CD4-positive, alpha-beta memory T cell (primary cell): ENCODE data around the gene LCP1. TPM values are rescaled to one million over a fixed set of nuclear protein-coding genes. Genes with fewer than 3 reads are reported as not detected.

Experiments
- CTCF ChIA-PET: fragments of 350-600 bp; sonication (Branson Sonifier 250); formaldehyde crosslinking; loops from one replicate; lab custom pipeline; 2021; ENCODE audit warnings: inconsistent platforms; ENCODE audit not compliant: partially characterized antibody; lab: Charles Lee
- POLR2A ChIA-PET: fragments of 350-600 bp; sonication (Branson Sonifier 250); formaldehyde crosslinking; loops from one replicate; lab custom pipeline; 2021; ENCODE audit not compliant: partially characterized antibody; lab: Charles Lee
- DNase-seq, 5 donors: peaks; one replicate each; pipeline versions ENCODE4 v3.0.0 to v3.0.0-alpha.2; 2020 to 2022; ENCODE audit warnings: mixed read lengths in 1 of 5
- H3K27ac ChIP-seq: one replicate; pipeline ENCODE4 v1.7.0; 2013; ENCODE audit warnings: low read depth, low read length
- H3K27me3 ChIP-seq: 2 replicates; pipeline ENCODE4 v1.7.0; 2013; ENCODE audit warnings: mild to moderate bottlenecking, low read length, moderate library complexity; ENCODE audit not compliant: insufficient read depth
- H3K36me3 ChIP-seq: 2 replicates; pipeline ENCODE4 v1.7.0; 2013; ENCODE audit warnings: mild to moderate bottlenecking, low read length, moderate library complexity; ENCODE audit not compliant: insufficient read depth
- H3K4me1 ChIP-seq: 2 replicates; pipeline ENCODE4 v1.7.0; 2013; ENCODE audit warnings: mild to moderate bottlenecking, low read length, moderate library complexity; ENCODE audit not compliant: insufficient read depth
- H3K4me3 ChIP-seq, 2 donors: one replicate each; pipeline ENCODE4 v1.7.0; 2013; ENCODE audit warnings: low read length in 2 of 2, mild to moderate bottlenecking in 1 of 2
- H3K9me3 ChIP-seq, 2 donors: one replicate each; pipeline ENCODE4 v1.7.0; 2013; ENCODE audit warnings: low read length in 2 of 2, control low read depth in 1 of 2; ENCODE audit not compliant: control insufficient read depth in 1 of 2
- H3K27ac Mint-ChIP-seq, 7 donors: one replicate each; pipeline ENCODE4 v1.8.0; 2020 to 2021; ENCODE audit warnings: mixed read lengths in 7 of 7, mild to moderate bottlenecking in 6 of 7, inconsistent platforms in 3 of 7, moderate library complexity in 3 of 7
- H3K27me3 Mint-ChIP-seq, 2 donors: one replicate each; pipeline ENCODE4 v1.8.0; 2020 to 2021; ENCODE audit warnings: mixed read lengths in 2 of 2
- H3K36me3 Mint-ChIP-seq, 2 donors: one replicate each; pipeline ENCODE4 v1.8.0; 2020 to 2021; ENCODE audit warnings: mixed read lengths in 2 of 2, inconsistent platforms in 1 of 2, mild to moderate bottlenecking in 1 of 2
- H3K4me1 Mint-ChIP-seq, 4 donors: one replicate each; pipeline ENCODE4 v1.8.0; 2020 to 2021; ENCODE audit warnings: mixed read lengths in 4 of 4, mild to moderate bottlenecking in 1 of 4
- H3K4me3 Mint-ChIP-seq, 8 donors: one replicate each; pipeline ENCODE4 v1.8.0; 2020 to 2021; ENCODE audit warnings: mixed read lengths in 8 of 8, mild to moderate bottlenecking in 7 of 8, moderate library complexity in 6 of 8, inconsistent platforms in 3 of 8
- H3K9me3 Mint-ChIP-seq, 8 donors: one replicate each; pipeline ENCODE4 v1.8.0; 2020 to 2021; ENCODE audit warnings: mixed read lengths in 8 of 8, mild to moderate bottlenecking in 5 of 8, inconsistent platforms in 3 of 8, moderate library complexity in 1 of 8
- intact Hi-C: fragments of 100-400 bp; cut with micrococcal nuclease; formaldehyde crosslinking; loops from one replicate; pipeline ENCODE4 v1.15.1; 2023
- polyA plus RNA-seq, 2 donors: library from polyadenylated mRNA; unstranded; fragments of 300-500 nt; fragmentation: Illumina TruSeq; gene quantifications; one replicate each; pipeline ENCODE4 v1.2.3, GENCODE V29; 2021
- total RNA-seq, 2 experiments: library from RNA; stranded (reverse); gene quantifications; one replicate each; pipeline ENCODE4 v1.2.3, GENCODE V29; 2021

Gene LCP1
- total and polyA plus RNA-seq, 4 experiments from 2014 or later, result 466 to 1,658 (median 833) TPM

DNA sequence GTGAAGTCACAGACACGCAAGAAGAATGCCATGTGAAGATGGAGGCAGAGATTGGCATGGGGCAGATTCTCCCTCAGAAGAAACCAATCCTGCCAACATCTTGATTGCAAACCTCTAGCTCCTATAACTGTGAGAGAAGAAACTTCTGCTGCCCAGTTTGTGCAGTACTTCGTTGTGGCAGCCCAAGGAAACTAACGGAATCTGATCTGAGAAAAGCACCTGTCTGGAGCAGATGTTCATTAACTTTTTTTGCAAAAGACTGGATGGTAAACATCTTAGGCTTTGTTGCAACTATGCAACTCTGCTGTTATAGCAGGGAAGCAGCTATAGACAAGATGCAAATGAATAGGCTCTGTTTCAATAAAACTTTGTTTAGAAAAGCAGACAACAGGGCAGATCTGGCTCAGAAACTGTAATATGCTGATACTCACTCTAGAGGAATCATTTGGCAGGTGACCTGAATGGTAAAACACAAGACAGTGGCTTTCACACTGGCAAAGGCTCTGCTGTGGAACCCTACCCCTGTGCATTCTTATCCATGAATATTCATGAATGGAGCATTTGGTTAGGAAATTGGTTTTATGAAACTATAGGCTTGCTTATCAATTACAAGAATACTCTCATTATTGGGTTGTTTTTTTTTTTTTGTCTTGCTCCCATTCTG, 51.9 kb downstream of the LCP1 start:
- H3K9me3 Mint-ChIP-seq, result no peaks in the 10 kb centered on the region
- Histone ChIP-seq H3K27me3 (no peaks in the 10 kb centered on the region), H3K4me3 (no peak overlapping the region), H3K4me1 (peaks cover 21% of the 10 kb centered on the region), H3K27ac (no peak overlapping the region), H3K36me3 (peaks cover 75% of the 10 kb centered on the region), H3K9me3 (no peaks in the 10 kb centered on the region)
- intact Hi-C loops, result loop anchor here (5.0 to 10.0 kb wide), 2 partner anchors 32 to 1085 kb away; no protein-coding TSS in a partner anchor
- H3K4me1 Mint-ChIP-seq, result peaks cover 18 to 38% (median 26%) of the 10 kb centered on the region in 4 donors
- peak overlapping the region in 6 of 7 donors; percentile 12 to 76 (median 55) for H3K27ac Mint-ChIP-seq
- CTCF ChIA-PET, result interaction anchor here (5.9 kb wide), 1 partner anchor 29 kb away, joined by 31 read pairs; no protein-coding TSS in a partner anchor
- H3K36me3 Mint-ChIP-seq, result peaks cover 54 to 85% of the 10 kb centered on the region in 2 donors
- POLR2A ChIA-PET, result no interaction called here
- H3K4me3 Mint-ChIP-seq, result no peak overlapping the region
- H3K27me3 Mint-ChIP-seq, result no peaks in the 10 kb centered on the region
- no peak for DNase-seq

DNA sequence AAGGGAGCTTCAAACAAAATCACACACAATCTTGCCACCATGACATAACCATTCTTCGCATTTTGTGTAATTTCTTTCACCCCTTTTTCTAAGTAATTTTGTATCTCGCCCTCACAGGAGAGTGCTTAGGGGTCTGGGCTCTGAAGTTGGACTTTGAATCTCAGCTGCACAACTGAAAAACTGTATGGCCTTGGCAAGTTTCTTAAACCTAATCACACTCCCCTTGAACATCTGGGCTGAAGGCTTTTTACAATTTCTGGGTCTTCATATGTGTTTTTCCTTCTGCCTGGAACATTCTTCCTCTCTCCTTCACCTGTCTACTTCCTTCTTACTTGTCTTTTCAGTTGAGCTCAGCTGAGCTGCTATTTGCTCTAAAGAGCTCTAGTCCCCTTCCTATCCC, 52.9 kb downstream of the LCP1 start:
- Mint-ChIP-seq H3K4me1 (peaks cover 26 to 47% (median 35%) of the 10 kb centered on the region in 4 donors), H3K4me3 (no peak overlapping the region), H3K27me3 (no peaks in the 10 kb centered on the region), H3K9me3 (no peaks in the 10 kb centered on the region), H3K36me3 (peaks cover 49 to 78% of the 10 kb centered on the region in 2 donors), H3K27ac (peak overlapping the region in 4 of 7 donors; percentile 20 to 52 (median 32))
- DNase-seq, result no peak
- H3K4me1 ChIP-seq, result peaks cover 31% of the 10 kb centered on the region
- ChIA-PET CTCF (interaction anchor here (1.1 to 5.9 kb wide), 4 partner anchors 9 to 193 kb away, joined by 3 to 51 read pairs (median 18); no protein-coding TSS in a partner anchor), POLR2A (no interaction called here)
- H3K9me3 ChIP-seq, result no peaks in the 10 kb centered on the region
- intact Hi-C loops, result loop anchor here (5.0 to 10.0 kb wide), 2 partner anchors 33 to 1084 kb away; no protein-coding TSS in a partner anchor
- no peak overlapping the region for H3K27ac ChIP-seq
- H3K36me3 ChIP-seq, result peaks cover 67% of the 10 kb centered on the region
- no peak overlapping the region for H3K4me3 ChIP-seq
- H3K27me3 ChIP-seq, result no peaks in the 10 kb centered on the region

DNA sequence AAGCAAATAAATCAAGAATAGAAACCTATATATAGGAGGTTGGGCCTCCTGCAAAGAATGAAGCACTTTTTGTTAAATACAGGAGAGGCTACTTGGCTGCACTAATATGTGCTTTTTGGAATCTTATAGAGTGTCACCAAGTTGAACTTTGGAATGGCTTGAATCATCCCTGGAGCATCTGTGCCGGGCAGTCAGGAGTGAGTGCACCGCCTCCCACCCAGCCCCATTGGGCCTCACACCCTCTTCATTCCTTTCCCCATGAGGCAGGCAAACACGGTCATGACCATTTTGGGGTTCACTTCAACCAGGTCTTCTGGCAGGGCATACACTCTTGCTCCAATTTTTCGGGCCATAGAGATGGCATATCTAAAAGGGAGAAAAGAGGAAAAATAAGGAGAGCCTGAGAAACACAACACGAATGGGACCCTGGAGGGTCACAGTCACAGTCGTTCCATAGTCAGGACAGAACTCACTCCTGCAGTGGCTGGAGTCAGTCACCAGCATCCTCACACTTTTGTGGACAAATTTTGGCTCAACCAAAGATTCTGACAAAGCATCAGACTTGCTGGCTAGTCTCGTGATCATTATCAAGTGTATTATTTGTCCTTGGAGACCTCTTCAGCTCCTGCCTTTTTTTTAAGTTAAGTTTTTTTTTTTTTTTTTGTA, 54.5 kb downstream of the LCP1 start:
- H3K27me3 Mint-ChIP-seq, result no peaks in the 10 kb centered on the region
- Histone ChIP-seq H3K27me3 (no peaks in the 10 kb centered on the region), H3K9me3 (no peaks in the 10 kb centered on the region), H3K27ac (no peak overlapping the region), H3K4me1 (peaks cover 44% of the 10 kb centered on the region), H3K4me3 (no peak overlapping the region), H3K36me3 (peaks cover 53% of the 10 kb centered on the region)
- no peak overlapping the region for H3K4me3 Mint-ChIP-seq
- no peak for DNase-seq
- H3K36me3 Mint-ChIP-seq, result peaks cover 40 to 63% of the 10 kb centered on the region in 2 donors
- intact Hi-C loops, result loop anchor here (2.0 to 10.0 kb wide), 4 partner anchors 35 to 1083 kb away; no protein-coding TSS in a partner anchor
- no peaks in the 10 kb centered on the region for H3K9me3 Mint-ChIP-seq
- H3K27ac Mint-ChIP-seq, result peak overlapping the region in 6 of 7 donors; percentile 48 to 92 (median 74)
- peaks cover 29 to 56% (median 44%) of the 10 kb centered on the region in 4 donors for H3K4me1 Mint-ChIP-seq
- POLR2A ChIA-PET, result interaction anchor here (0.7 to 2.4 kb wide), 4 partner anchors 33 to 169 kb away, joined by 3 to 11 read pairs (median 5); partner anchors contain the start of gene ZC3H13
- CTCF ChIA-PET, result interaction anchor here (0.9 to 5.9 kb wide), 25 partner anchors 10 to 503 kb away, joined by 3 to 51 read pairs (median 5); no protein-coding TSS in a partner anchor

DNA sequence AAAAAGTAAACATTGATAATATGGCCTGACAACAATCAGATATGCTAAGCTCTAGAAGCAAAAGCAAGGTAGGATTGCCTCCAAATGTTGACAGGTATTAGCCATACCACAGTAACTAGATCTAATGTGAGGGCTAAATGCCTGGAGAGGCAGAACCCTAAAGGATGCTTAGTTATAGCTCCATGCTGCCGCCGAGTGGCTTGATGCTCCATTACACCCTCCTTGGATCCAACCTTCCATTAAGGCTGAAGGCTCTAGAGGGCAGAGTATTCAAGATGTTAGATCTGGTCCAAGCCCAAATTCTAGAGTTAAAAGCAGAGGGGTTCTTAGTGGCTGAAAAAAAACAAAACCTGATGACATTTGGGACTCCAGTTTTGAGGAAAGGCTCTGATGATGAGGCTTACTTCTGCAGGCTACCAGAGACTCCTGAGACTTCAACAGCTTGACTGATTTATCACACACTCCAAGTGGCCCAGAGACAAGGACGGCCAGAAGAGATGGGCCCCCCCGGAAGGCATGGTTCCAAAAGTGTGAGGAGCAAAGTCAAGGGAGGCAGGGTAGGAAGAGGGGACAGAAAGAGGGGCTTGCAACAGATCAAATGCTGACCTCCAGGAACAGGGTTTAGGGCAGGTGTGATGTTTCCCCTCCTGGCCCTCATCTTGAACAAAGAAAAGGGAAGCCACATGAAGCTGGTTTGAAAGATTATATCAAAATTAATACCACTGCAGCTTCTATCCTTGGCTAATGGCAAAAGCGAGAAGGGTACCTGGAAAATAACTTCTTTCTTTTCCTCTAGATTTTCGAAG, 55.2 kb downstream of the LCP1 start:
- no peak overlapping the region for H3K27ac ChIP-seq
- ChIA-PET CTCF (interaction anchor here (0.6 to 5.9 kb wide), 44 partner anchors 9 to 617 kb away, joined by 3 to 51 read pairs (median 4); no protein-coding TSS in a partner anchor), POLR2A (interaction anchor here (0.7 to 2.4 kb wide), 8 partner anchors 9 to 167 kb away, joined by 3 to 11 read pairs (median 4); partner anchors contain the start of gene ZC3H13)
- Mint-ChIP-seq H3K36me3 (peaks cover 40 to 56% of the 10 kb centered on the region in 2 donors), H3K9me3 (no peaks in the 10 kb centered on the region), H3K27ac (peak overlapping the region; percentile 62 to 94 (median 83)), H3K27me3 (no peaks in the 10 kb centered on the region), H3K4me1 (peaks cover 32 to 53% (median 44%) of the 10 kb centered on the region in 4 donors), H3K4me3 (peak overlapping the region in 1 of 8 donors; percentile 28)
- H3K9me3 ChIP-seq, result no peaks in the 10 kb centered on the region
- peaks cover 44% of the 10 kb centered on the region for H3K4me1 ChIP-seq
- H3K27me3 ChIP-seq, result no peaks in the 10 kb centered on the region
- H3K36me3 ChIP-seq, result peaks cover 45% of the 10 kb centered on the region
- intact Hi-C loops, result loop anchor here (1.0 to 10.0 kb wide), 9 partner anchors 36 to 1082 kb away; partner anchors contain the start of gene ZC3H13
- H3K4me3 ChIP-seq, result no peak overlapping the region
- DNase-seq, result peak; percentile 58 to 72 (median 65)

DNA sequence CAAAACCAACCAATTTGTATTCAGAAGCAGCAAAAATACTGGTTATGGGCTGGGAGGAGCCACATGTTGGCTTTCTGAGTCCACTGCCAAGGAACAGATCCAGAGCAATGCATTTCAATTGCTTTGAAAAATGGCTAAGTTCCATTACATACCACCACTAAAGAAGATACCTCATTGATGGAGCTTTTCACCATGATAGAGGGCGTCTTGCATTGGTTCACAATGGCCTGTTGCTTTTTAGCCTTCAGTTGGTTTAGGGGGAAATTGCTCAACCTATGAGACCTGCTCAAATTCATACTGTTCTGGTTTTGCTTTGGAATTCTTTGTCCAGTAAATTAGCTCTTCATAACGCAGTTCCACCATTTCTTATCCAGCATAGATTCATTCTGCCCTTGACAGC, 55.9 kb downstream of the LCP1 start:
- Histone ChIP-seq H3K9me3 (no peaks in the 10 kb centered on the region), H3K36me3 (peaks cover 38% of the 10 kb centered on the region), H3K27me3 (no peaks in the 10 kb centered on the region), H3K27ac (peak overlapping the region; percentile 32), H3K4me1 (peaks cover 44% of the 10 kb centered on the region), H3K4me3 (no peak overlapping the region)
- Mint-ChIP-seq H3K36me3 (peaks cover 34 to 49% of the 10 kb centered on the region in 2 donors), H3K9me3 (no peaks in the 10 kb centered on the region), H3K27me3 (no peaks in the 10 kb centered on the region), H3K27ac (peak overlapping the region; percentile 74 to 94 (median 83)), H3K4me1 (peaks cover 37 to 57% (median 47%) of the 10 kb centered on the region in 4 donors), H3K4me3 (peak overlapping the region in 3 of 8 donors; percentile 19 to 55 (median 28))
- DNase-seq, result no peak
- intact Hi-C loops, result loop anchor here (1.0 to 10.0 kb wide), 9 partner anchors 36 to 1081 kb away; partner anchors contain the start of gene ZC3H13
- ChIA-PET POLR2A (interaction anchor here (0.7 to 2.4 kb wide), 9 partner anchors 8 to 168 kb away, joined by 3 to 11 read pairs (median 4); partner anchors contain the start of gene ZC3H13), CTCF (interaction anchor here (0.6 to 5.9 kb wide), 39 partner anchors 8 to 617 kb away, joined by 3 to 51 read pairs (median 5); no protein-coding TSS in a partner anchor)
